Prostate gland (tissue), 2 donors: ENCODE measurements around the gene MAPKBP1. TPM values are rescaled to one million over a fixed set of nuclear protein-coding genes. Genes with fewer than 3 reads are reported as not detected.

Experiments used
- DNase-seq: peaks from one replicate; pipeline ENCODE4 v3.0.0-alpha.2; 2019; ENCODE audit warnings: low spot score
- H3K27ac ChIP-seq, 2 donors: fragments of 200-600 bp; sonication (generic); 2 replicates each; pipeline ENCODE4 v1.5.1; 2017 to 2019
- H3K27me3 ChIP-seq: fragments of 200-600 bp; sonication (generic); replicated peaks from 2 replicates; pipeline ENCODE4 v1.5.1; 2019; ENCODE audit not compliant: insufficient read depth
- H3K36me3 ChIP-seq, 2 donors: fragments of 200-600 bp; sonication (generic); 1 replicate in 1 of 2; 2 replicates in 1 of 2; pipeline versions ENCODE4 v1.5.1 to v1.8.1; 2017 to 2019
- H3K4me1 ChIP-seq: fragments of 200-600 bp; sonication (generic); replicated peaks from 2 replicates; pipeline ENCODE4 v1.5.1; 2019
- H3K4me3 ChIP-seq, 2 donors: fragments of 200-600 bp; sonication (generic); 2 replicates each; pipeline ENCODE4 v1.5.1; 2017 to 2019
- H3K9me3 ChIP-seq: fragments of 200-600 bp; sonication (generic); 2 replicates; pipeline ENCODE4 v1.5.1; 2017
- POLR2A ChIP-seq: fragments of 450-650 bp; IDR thresholded peaks from one replicate; pipeline ENCODE4 v1.6.1; 2016; ENCODE audit warnings: antibody characterized with exemption, mild to moderate bottlenecking
- POLR2AphosphoS5 ChIP-seq: sonication (generic); formaldehyde crosslinking; IDR thresholded peaks from one replicate; pipeline ENCODE4 v1.6.1; 2017; ENCODE audit warnings: antibody characterized with exemption
- WGBS: methylation state at CpG from one replicate; pipeline ENCODE4 v1.1.5; 2018; 5-methylcytosine and 5-hydroxymethylcytosine counted together
- intact Hi-C: fragments of 100-400 bp; cut with DNase I; formaldehyde crosslinking; loops from one replicate; pipeline ENCODE4 v1.14.2; 2022
- total RNA-seq, 2 donors: library from RNA; depleted of rRNA; stranded (reverse); fragments of >200 nt; gene quantifications; one replicate each; pipeline ENCODE4 v1.1.0, GENCODE V29; 2016
- TF ChIP-seq, protein P1 (sequence below), 4 experiments: fragments of 200-600 bp in 2 of 4; fragments of 450-650 bp in 2 of 4; sonication (generic) in 2 of 4; IDR thresholded peaks; 1 replicate in 3 of 4; 2 replicates in 1 of 4; pipeline ENCODE4 v1.5.1; 2016 to 2019; ENCODE audit warnings: antibody characterized with exemption in 4 of 4, mild to moderate bottlenecking in 2 of 4, moderate library complexity in 2 of 4

Gene MAPKBP1
- total RNA-seq, 2 donors from 2014 or later: 17.4 to 62.8 TPM

DNA sequence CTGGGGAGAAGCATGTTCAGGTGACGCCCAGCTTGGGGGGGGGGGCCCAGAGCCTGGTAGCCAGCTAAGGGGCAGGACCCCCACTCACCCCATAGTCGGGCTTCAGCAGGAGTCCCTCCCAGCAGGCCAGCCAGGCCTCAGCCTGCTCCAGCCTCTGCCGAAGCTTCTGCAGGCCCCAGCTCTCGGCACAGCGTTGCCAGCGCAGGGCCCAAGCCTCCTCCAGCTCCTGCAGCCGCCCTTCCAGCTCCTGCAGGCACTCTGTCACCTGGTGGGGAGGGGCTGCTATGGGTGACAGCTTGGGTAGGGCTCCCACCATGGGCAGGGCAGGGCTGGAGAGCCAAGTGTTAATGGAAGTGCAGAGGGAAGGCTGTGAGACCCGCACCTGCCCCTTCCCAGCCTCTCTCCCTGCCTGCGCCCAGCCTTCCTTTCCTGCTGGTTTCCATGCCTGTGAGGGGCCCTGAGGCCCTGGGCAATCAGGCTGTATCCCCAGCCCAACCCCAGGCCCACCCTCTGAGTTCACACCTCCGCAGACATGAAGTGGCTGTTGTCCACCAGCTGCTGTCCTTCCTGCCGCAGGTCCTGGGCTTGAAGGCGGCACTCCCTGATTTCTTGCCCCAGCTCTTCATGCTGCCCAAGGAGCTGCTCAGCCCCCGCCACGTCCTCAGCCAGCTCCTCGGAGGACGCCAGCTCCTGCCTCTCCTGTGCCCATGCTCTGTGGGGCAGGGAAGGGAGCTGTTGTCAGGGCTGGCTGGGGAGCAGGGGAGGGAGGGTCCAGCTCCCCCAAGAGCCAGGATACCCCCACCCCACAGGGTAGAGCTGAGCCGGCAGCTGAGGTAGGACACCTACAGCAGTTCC lies 78.7 kb downstream of the MAPKBP1 start:
- Histone ChIP-seq H3K4me3 (no peak overlapping the region), H3K4me1 (no peaks in the 10 kb centered on the region), H3K27me3 (no peaks in the 10 kb centered on the region), H3K36me3 (peaks cover 2 to 3% of the 10 kb centered on the region in 2 donors), H3K9me3 (no peaks in the 10 kb centered on the region), H3K27ac (no peak overlapping the region)
- no peak for DNase-seq
- TF ChIP-seq, protein P1, sequence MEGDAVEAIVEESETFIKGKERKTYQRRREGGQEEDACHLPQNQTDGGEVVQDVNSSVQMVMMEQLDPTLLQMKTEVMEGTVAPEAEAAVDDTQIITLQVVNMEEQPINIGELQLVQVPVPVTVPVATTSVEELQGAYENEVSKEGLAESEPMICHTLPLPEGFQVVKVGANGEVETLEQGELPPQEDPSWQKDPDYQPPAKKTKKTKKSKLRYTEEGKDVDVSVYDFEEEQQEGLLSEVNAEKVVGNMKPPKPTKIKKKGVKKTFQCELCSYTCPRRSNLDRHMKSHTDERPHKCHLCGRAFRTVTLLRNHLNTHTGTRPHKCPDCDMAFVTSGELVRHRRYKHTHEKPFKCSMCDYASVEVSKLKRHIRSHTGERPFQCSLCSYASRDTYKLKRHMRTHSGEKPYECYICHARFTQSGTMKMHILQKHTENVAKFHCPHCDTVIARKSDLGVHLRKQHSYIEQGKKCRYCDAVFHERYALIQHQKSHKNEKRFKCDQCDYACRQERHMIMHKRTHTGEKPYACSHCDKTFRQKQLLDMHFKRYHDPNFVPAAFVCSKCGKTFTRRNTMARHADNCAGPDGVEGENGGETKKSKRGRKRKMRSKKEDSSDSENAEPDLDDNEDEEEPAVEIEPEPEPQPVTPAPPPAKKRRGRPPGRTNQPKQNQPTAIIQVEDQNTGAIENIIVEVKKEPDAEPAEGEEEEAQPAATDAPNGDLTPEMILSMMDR (IDR thresholded peaks at IDR 0.05): no peak
- TF ChIP-seq POLR2A (no peak), POLR2AphosphoS5 (no peak)
- intact Hi-C loops: no loop called here
- 65% methylated on average over 17 of the region's 17 CpGs for WGBS

DNA sequence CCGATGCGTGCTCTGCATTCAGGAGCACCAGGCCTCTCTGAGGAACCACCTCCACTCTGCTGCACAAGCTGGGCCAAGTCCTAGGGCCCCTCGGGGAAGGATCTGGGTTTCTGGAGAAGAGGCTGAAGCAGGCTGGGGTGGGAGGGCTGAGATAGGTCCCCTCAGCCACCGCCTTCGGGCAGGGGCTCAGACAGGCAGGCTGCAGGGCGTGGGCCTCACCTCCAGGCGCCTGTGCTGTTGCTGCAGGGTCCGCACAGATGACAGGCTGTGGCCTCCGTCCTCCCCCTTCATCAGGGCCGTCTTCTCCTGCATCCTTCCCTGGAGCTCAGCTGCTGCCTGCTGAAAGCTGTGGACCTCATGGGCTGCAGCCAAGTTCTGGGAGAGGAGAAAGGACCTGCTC lies 79.5 kb downstream of the MAPKBP1 start:
- no peaks in the 10 kb centered on the region for H3K4me1 ChIP-seq
- no peak for DNase-seq
- no peak overlapping the region for H3K27ac ChIP-seq
- H3K27me3 ChIP-seq: no peaks in the 10 kb centered on the region
- H3K9me3 ChIP-seq: no peaks in the 10 kb centered on the region
- H3K4me3 ChIP-seq: no peak overlapping the region
- intact Hi-C loops: no loop called here
- TF ChIP-seq POLR2A (no peak), POLR2AphosphoS5 (no peak)
- TF ChIP-seq, protein P1 (IDR thresholded peaks at IDR 0.05): no peak
- 83% methylated on average over 10 of the region's 10 CpGs for WGBS
- no peaks in the 10 kb centered on the region for H3K36me3 ChIP-seq

DNA sequence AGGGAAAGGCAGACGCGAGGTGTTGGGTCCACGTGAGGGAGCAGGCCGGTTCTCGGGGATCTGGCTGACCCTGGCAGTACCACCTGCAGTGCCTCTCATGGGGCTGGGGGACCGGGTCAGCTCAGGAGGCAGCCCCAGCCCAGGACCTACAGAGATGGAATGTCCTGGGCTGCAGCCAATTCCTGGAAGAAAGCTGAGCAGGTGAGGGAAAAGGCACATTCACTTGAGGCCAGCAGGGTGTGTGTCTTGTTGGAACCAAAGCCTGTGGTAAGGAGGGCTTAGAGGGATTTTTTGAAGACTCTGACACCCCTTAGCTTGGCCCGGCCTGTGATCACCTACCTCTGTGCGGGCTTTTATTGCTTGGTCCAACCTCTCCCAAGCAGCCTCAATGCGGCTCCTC lies 80.2 kb downstream of the MAPKBP1 start:
- H3K27me3 ChIP-seq: no peaks in the 10 kb centered on the region
- no peak overlapping the region for H3K27ac ChIP-seq
- H3K4me3 ChIP-seq: no peak overlapping the region
- WGBS: 78% methylated on average over 9 of the region's 9 CpGs
- H3K4me1 ChIP-seq: no peaks in the 10 kb centered on the region
- H3K9me3 ChIP-seq: no peaks in the 10 kb centered on the region
- intact Hi-C loops: no loop called here
- H3K36me3 ChIP-seq: no peaks in the 10 kb centered on the region
- TF ChIP-seq POLR2A: no peak
- TF ChIP-seq, protein P1 (IDR thresholded peaks at IDR 0.05): no peak
- TF ChIP-seq POLR2AphosphoS5: no peak
- DNase-seq: no peak

DNA sequence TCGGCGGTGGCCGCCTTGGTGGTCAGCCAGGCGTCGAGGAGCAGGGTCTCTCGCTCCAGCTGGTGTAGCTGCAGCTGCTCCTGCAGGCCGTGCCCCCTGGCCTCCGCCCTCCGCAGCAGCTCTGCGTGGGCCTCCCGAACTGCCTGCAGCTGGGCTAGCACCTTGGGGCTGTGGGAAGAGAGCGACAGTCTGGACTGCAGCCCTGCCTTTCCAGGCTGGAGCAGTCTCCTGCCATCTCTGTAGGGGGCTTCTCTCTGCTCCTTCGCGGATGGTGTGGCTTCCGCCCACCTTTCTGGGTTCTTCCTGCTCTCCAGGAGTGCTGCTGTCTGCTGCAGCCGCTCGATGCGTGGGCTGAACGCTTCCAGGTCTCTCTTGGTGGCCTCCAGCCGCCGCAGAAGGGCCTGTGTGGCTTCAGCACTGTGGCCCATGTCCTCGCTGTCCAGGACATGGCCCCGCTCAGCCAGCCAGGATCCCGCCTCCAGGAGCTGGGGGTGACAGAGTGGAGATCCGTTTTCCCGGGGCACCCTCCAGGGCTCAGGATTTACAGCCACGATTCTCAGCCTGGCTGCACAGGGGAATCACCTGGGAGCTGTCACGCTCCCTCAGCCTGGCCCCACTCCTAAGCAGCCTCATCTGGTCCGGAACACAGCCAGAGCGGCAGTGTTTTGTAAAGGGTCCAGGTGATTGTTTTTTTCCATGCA lies 81.1 kb downstream of the MAPKBP1 start:
- Histone ChIP-seq H3K4me1 (no peaks in the 10 kb centered on the region), H3K4me3 (no peak overlapping the region), H3K36me3 (no peaks in the 10 kb centered on the region), H3K27ac (no peak overlapping the region), H3K9me3 (no peaks in the 10 kb centered on the region), H3K27me3 (no peaks in the 10 kb centered on the region)
- DNase-seq: no peak
- intact Hi-C loops: no loop called here
- TF ChIP-seq POLR2A (no peak), POLR2AphosphoS5 (no peak)
- TF ChIP-seq, protein P1 (IDR thresholded peaks at IDR 0.05): no peak
- 58% methylated on average over 30 of the region's 30 CpGs for WGBS
